Thyroid gland (tissue), 4 donors: ENCODE measurements around the gene STYXL2. TPM values are rescaled to one million over a fixed set of nuclear protein-coding genes. Genes with fewer than 3 reads are reported as not detected.

Experiments used
- DNase-seq, 2 donors: peaks; one replicate each; pipeline ENCODE4 v3.0.0-alpha.2; 2019
- H3K27ac ChIP-seq, 3 donors: fragments of 200-600 bp; sonication (generic); 1 replicate in 2 of 3; 2 replicates in 1 of 3; pipeline ENCODE4 v1.5.1; 2016 to 2019; ENCODE audit warnings: mild to moderate bottlenecking in 1 of 3, moderate library complexity in 1 of 3
- H3K27me3 ChIP-seq: fragments of 200-600 bp; sonication (generic); one replicate; pipeline ENCODE4 v1.5.1; 2019
- H3K36me3 ChIP-seq, 2 donors: fragments of 200-600 bp; sonication (generic); one replicate each; pipeline ENCODE4 v1.5.1; 2016 to 2019
- H3K4me1 ChIP-seq, 2 donors: fragments of 200-600 bp; sonication (generic); one replicate each; pipeline ENCODE4 v1.5.1; 2017 to 2019
- H3K4me3 ChIP-seq, 3 donors: fragments of 200-600 bp; sonication (generic); replicated peaks in 1 of 3; 1 replicate in 2 of 3; 2 replicates in 1 of 3; pipeline ENCODE4 v1.5.1; 2016; ENCODE audit warnings: mild to moderate bottlenecking in 1 of 3
- H3K9me3 ChIP-seq: fragments of 200-600 bp; sonication (generic); one replicate; pipeline ENCODE4 v1.5.1; 2017
- POLR2A ChIP-seq, 2 donors: fragments of 450-650 bp; IDR thresholded peaks; one replicate each; pipeline ENCODE4 v1.6.1; 2017; ENCODE audit warnings: antibody characterized with exemption in 2 of 2, mild to moderate bottlenecking in 2 of 2, moderate library complexity in 1 of 2
- WGBS, 2 donors: methylation state at CpG; one replicate each; pipeline ENCODE4 v1.1.5; 2017; 5-methylcytosine and 5-hydroxymethylcytosine counted together
- intact Hi-C: fragments of 100-400 bp; cut with DNase I; formaldehyde crosslinking; loops from one replicate; pipeline ENCODE4 v1.15.1; 2023
- total RNA-seq, 4 donors: library from RNA; depleted of rRNA; stranded (reverse); fragments of >200 nt; gene quantifications; one replicate each; pipeline ENCODE4 v1.2.3, GENCODE V29; 2016
- TF ChIP-seq, protein P1 (sequence below), 6 experiments: fragments of 200-600 bp in 3 of 6; fragments of 450-650 bp in 3 of 6; sonication (generic) in 3 of 6; IDR thresholded peaks; one replicate each; pipeline ENCODE4 v1.5.1; 2016 to 2019; ENCODE audit warnings: antibody characterized with exemption in 6 of 6, mild to moderate bottlenecking in 2 of 6, inconsistent platforms in 1 of 6, moderate library complexity in 1 of 6

Gene STYXL2
- total RNA-seq, 4 donors from 2014 or later: not detected

DNA sequence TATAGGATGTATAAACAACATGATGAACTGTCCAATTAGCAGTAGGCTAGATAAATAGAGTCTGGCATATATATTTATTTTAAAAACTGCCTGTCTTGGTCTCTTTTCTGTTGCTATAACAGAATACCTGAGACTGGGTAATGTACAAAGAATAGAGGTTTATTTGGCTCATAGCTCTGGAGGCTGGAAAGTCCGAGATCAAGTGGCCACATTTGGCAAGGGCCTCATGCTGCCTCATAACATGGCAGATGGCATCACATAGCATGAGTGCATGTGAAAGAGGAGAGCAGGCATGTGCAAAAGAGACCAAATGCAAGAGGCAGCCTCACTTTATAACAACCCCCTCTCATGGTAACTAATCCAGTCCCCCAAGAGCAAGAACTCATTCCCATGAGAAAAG, 6.0 kb downstream of the STYXL2 start:
- Histone ChIP-seq H3K9me3 (no peaks in the 10 kb centered on the region), H3K4me3 (no peak overlapping the region), H3K4me1 (no peaks in the 10 kb centered on the region), H3K36me3 (no peaks in the 10 kb centered on the region), H3K27ac (no peak overlapping the region), H3K27me3 (no peaks in the 10 kb centered on the region)
- intact Hi-C loops: no loop called here
- 85 to 87% methylated on average over 1 of the region's 1 CpG for WGBS, 2 donors
- TF ChIP-seq, protein P1, sequence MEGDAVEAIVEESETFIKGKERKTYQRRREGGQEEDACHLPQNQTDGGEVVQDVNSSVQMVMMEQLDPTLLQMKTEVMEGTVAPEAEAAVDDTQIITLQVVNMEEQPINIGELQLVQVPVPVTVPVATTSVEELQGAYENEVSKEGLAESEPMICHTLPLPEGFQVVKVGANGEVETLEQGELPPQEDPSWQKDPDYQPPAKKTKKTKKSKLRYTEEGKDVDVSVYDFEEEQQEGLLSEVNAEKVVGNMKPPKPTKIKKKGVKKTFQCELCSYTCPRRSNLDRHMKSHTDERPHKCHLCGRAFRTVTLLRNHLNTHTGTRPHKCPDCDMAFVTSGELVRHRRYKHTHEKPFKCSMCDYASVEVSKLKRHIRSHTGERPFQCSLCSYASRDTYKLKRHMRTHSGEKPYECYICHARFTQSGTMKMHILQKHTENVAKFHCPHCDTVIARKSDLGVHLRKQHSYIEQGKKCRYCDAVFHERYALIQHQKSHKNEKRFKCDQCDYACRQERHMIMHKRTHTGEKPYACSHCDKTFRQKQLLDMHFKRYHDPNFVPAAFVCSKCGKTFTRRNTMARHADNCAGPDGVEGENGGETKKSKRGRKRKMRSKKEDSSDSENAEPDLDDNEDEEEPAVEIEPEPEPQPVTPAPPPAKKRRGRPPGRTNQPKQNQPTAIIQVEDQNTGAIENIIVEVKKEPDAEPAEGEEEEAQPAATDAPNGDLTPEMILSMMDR (IDR thresholded peaks at IDR 0.05): no peak
- no peak for TF ChIP-seq POLR2A (IDR thresholded peaks at IDR 0.05)
- no peak for DNase-seq

DNA sequence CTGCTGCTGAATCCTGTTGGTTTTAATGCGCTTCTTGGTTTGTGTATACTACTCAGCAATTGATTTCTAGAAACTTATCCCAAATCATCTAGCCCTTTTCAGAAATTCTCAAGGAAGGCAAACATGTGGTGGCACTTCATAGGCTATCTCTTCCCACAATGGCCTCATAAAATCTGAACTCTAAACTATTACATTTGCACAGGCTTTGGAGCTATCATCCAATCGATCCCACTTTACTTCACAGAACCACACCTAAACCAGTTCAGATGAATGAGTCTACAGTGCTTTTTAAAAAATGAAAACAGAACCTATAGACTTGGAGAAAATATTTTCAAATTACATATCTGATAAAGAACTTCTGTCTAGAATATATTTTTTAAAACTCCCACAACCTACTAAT, 6.9 kb downstream of the STYXL2 start:
- no peaks in the 10 kb centered on the region for H3K36me3 ChIP-seq
- no peaks in the 10 kb centered on the region for H3K9me3 ChIP-seq
- H3K4me3 ChIP-seq: no peak overlapping the region
- intact Hi-C loops: no loop called here
- no peaks in the 10 kb centered on the region for H3K27me3 ChIP-seq
- H3K27ac ChIP-seq: no peak overlapping the region
- DNase-seq: no peak
- 93 to 94% methylated on average over 2 of the region's 2 CpGs for WGBS, 2 donors
- H3K4me1 ChIP-seq: no peaks in the 10 kb centered on the region
- TF ChIP-seq POLR2A (IDR thresholded peaks at IDR 0.05): no peak
- TF ChIP-seq, protein P1 (IDR thresholded peaks at IDR 0.05): no peak

DNA sequence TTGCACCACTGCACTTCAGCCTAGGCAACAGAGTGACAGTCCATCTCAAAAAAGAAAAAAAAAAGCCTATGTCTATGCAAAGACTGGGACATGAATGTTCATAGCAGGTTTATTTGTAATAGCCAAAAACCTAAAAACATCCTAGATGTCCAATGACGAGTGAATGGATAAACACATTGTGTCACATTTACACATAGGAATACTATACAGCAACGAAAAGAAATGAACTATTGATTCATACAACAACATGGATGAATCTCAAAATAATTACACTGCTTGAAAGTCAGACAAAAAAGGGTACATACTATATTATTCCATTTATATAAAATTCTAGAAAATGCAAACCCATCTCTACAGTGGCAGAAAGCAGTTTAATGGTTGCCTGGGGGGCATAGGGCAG, 7.9 kb downstream of the STYXL2 start:
- intact Hi-C loops: no loop called here

GRCh38 chr1:167102906-167103573, 9.2 kb downstream of the STYXL2 start:
- 77 to 79% methylated on average over 5 of the region's 5 CpGs for WGBS, 2 donors

More for the DNA sequence above, 7.9 kb downstream of the STYXL2 start:
- H3K4me1 ChIP-seq: no peaks in the 10 kb centered on the region
- H3K36me3 ChIP-seq: no peaks in the 10 kb centered on the region
- WGBS, 2 donors: 75 to 91% methylated on average over 2 of the region's 2 CpGs
- H3K4me3 ChIP-seq: no peak overlapping the region
- H3K27ac ChIP-seq: no peak overlapping the region
- no peaks in the 10 kb centered on the region for H3K27me3 ChIP-seq
- no peak for DNase-seq
- TF ChIP-seq, protein P1 (IDR thresholded peaks at IDR 0.05): no peak
- no peak for TF ChIP-seq POLR2A (IDR thresholded peaks at IDR 0.05)
- no peaks in the 10 kb centered on the region for H3K9me3 ChIP-seq

DNA sequence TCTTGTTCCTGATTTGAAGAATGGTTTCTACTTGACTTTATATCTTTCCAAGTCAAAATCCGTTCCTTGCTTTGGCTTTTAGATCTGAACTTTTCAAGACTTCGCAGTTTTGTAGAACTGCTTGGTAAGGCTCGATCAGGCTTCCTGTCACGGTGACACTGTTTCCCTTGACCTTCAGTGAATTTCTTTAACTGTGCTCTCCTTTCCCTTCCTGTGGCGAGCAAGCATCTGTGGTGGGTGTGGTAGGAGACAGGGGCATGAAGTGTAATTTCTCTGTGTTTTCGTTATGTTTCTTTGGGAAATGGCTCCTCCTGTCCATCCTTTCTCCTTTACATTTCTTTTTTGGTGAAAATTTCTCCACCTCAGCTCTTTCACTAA, 10.4 kb downstream of the STYXL2 start:
- no peak overlapping the region for H3K4me3 ChIP-seq
- no peaks in the 10 kb centered on the region for H3K4me1 ChIP-seq
- DNase-seq: no peak
- H3K36me3 ChIP-seq: no peaks in the 10 kb centered on the region
- intact Hi-C loops: no loop called here
- no peaks in the 10 kb centered on the region for H3K9me3 ChIP-seq
- H3K27me3 ChIP-seq: no peaks in the 10 kb centered on the region
- no peak overlapping the region for H3K27ac ChIP-seq
- WGBS, 2 donors: 76% methylated on average over 6 of the region's 6 CpGs
- TF ChIP-seq POLR2A (IDR thresholded peaks at IDR 0.05): no peak
- TF ChIP-seq, protein P1 (IDR thresholded peaks at IDR 0.05): no peak

More at GRCh38 chr1:167102906-167103573, 9.2 kb downstream of the STYXL2 start:
- Histone ChIP-seq H3K9me3 (no peaks in the 10 kb centered on the region), H3K36me3 (no peaks in the 10 kb centered on the region), H3K4me3 (no peak overlapping the region), H3K27ac (no peak overlapping the region), H3K4me1 (no peaks in the 10 kb centered on the region), H3K27me3 (no peaks in the 10 kb centered on the region)
- TF ChIP-seq, protein P1 (IDR thresholded peaks at IDR 0.05): no peak
- TF ChIP-seq POLR2A (IDR thresholded peaks at IDR 0.05): no peak
- intact Hi-C loops: no loop called here
- DNase-seq: no peak
